ENCODE data around the gene GARS1.

GARS1 gene

DNA sequence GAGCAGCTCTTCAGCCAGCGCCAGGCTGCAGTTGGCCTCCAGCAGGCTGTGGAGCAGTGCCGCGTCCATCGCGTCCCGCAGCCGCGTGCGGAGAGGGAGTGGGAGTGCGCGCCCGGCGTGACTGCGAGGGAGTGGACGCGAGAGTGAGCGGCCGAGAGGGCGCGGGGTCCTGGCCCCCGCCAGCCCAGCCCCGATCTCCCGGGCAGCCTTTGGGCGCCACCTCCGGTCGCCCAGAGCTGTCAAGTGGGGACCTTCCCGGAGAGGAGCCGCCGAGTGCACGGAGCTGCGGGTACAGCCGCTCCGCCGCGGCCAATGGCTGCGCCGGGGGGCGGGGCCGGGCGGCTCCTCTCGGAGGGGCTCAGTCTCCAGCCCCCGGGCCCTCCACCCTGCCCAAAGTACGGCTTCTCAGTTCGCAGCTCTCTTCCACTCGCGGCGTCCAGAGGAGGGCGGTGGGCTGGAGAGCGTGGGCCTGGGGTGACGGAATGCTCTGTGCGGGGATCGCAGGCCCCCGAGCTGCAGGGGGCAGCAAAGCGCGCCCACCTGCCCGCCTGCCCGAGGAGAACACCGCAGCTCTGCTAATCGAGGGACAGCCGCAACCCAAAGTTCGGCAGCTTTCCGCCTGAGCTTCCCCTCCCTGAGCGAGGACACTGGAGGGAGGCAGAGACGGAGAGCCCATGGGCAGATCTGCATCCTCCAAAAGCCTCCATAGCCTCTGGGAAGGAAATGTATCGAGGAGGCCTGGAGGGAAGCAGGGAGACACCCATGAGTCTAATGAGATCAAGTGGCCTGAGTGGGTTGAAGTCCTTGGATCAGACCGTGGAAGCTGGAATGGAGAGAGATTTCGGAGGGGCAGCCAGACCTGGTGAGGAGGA lies 87.8 kb downstream of the GARS1 start, which contains the start of gene CRHR2:
Gene CRHR2, minus strand, starts transcription at position 245 of the 872 bp plus-strand sequence. Its CDS starts 176 bp downstream, at position 69.
- peak; percentile 72 for DNase-seq (ENCODE audit: low spot score)

DNA sequence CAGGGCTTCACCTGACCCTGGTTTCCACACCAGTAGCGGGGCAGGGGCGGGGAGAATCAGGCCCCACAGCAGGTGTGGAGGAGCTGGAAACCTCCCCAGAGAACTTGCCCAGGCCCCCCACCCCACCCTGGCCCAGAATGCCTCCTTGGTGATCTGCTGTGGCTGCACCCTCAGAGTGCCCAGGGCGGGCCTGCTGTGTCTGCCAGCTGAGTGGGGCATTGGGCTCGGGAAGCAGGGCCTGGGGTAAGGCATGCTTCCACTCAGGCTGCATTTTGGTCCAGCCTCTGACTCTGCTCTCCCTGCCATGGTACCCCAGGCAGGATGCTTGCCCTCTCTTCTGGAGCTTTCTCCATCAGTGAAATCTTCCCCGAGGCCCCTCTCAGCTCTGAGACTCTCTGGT lies 88.6 kb downstream of the GARS1 start:
- no peak for DNase-seq (ENCODE audit: low spot score)
